Measurements from ENCODE around the gene POLR1B.
A peak's percentile ranks its signal among the peaks of the same experiment; 100 is the strongest.

The POLR1B gene

DNA sequence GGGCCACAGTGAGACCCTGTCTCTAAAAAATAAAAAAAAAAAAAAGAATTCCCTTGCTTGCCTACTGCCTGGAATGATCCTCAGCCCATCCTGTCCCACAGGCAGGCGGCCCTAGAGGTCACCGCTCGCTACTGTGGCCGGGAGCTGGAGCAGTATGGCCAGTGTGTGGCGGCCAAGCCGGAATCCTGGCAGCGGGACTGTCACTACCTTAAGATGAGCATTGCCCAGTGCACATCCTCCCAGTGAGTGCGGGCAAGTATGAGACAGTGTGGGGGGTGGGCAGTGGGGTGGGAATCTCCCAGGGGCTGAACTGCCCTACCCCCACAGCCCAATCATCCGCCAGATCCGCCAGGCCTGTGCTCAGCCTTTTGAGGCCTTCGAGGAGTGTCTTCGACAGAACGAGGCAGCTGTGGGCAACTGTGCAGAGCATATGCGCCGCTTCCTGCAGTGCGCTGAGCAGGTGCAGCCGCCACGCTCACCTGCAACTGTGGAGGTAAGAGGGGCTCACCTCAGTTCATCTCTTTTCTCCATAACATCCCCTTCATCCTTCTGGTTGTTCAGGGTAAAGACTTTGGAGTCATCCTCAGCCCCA, 43.7 kb downstream of the POLR1B start:
- no peak for DNase-seq
- TF ChIP-seq, protein P1, sequence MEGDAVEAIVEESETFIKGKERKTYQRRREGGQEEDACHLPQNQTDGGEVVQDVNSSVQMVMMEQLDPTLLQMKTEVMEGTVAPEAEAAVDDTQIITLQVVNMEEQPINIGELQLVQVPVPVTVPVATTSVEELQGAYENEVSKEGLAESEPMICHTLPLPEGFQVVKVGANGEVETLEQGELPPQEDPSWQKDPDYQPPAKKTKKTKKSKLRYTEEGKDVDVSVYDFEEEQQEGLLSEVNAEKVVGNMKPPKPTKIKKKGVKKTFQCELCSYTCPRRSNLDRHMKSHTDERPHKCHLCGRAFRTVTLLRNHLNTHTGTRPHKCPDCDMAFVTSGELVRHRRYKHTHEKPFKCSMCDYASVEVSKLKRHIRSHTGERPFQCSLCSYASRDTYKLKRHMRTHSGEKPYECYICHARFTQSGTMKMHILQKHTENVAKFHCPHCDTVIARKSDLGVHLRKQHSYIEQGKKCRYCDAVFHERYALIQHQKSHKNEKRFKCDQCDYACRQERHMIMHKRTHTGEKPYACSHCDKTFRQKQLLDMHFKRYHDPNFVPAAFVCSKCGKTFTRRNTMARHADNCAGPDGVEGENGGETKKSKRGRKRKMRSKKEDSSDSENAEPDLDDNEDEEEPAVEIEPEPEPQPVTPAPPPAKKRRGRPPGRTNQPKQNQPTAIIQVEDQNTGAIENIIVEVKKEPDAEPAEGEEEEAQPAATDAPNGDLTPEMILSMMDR (IDR thresholded peaks at IDR 0.05; ENCODE audit: low read depth, low read length): no peak
- Histone ChIP-seq H3K27ac (no peak overlapping the region), H3K4me3 (ENCODE audit: low read depth, low read length) (no peak overlapping the region), H3K27me3 (ENCODE audit: insufficient read depth, low read depth, severe bottlenecking) (no peaks in the 10 kb centered on the region), H3K36me3 (peaks cover 4% of the 10 kb centered on the region; the same call in 1 of the 2 replicates), H3K9me3 (ENCODE audit: severe bottlenecking) (no peaks in the 10 kb centered on the region)

DNA sequence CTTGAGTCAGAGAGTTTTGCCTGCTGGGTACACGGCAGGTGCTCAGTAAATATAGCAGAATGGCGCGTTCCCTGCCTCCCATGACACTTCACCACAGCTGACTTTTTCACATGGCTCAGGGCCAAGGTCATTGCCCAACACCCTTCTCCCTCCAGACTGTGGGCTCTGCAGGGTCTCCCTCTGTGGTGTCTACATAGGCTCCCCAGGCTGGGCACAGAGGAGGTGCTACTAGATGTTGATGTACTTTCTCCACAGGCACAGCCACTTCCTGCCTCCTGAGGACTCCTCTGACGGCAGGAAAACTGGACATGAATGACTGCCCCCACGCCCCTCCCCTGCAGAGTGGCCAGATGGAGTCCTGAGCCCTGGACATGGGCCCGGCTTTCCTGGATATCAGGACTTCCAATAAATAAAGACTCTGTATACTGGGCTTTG, 46.4 kb downstream of the POLR1B start:
- peaks cover 5% of the 10 kb centered on the region for H3K9me3 ChIP-seq (ENCODE audit: severe bottlenecking)
- no peak overlapping the region for H3K4me3 ChIP-seq (ENCODE audit: low read depth, low read length)
- no peaks in the 10 kb centered on the region for H3K27me3 ChIP-seq (ENCODE audit: insufficient read depth, low read depth, severe bottlenecking)
- peak; percentile 78 for DNase-seq
- TF ChIP-seq, protein P1 (IDR thresholded peaks at IDR 0.05; ENCODE audit: low read depth, low read length): no peak
- H3K27ac ChIP-seq: peak overlapping the region; percentile 78
- peaks cover 6% of the 10 kb centered on the region for H3K36me3 ChIP-seq

- Histone ChIP-seq H3K9me3 (ENCODE audit: severe bottlenecking) (peaks cover 5% of the 10 kb centered on the region), H3K27ac (peak overlapping the region; percentile 21), H3K27me3 (ENCODE audit: insufficient read depth, low read depth, severe bottlenecking) (no peaks in the 10 kb centered on the region), H3K36me3 (peaks cover 6% of the 10 kb centered on the region), H3K4me3 (ENCODE audit: low read depth, low read length) (no peak overlapping the region)
- DNase-seq: no peak
- TF ChIP-seq, protein P1 (IDR thresholded peaks at IDR 0.05; ENCODE audit: low read depth, low read length): no peak
These were observed 49.1 kb downstream of the POLR1B start for GRCh38 chr2:112591413-112591812.

DNA sequence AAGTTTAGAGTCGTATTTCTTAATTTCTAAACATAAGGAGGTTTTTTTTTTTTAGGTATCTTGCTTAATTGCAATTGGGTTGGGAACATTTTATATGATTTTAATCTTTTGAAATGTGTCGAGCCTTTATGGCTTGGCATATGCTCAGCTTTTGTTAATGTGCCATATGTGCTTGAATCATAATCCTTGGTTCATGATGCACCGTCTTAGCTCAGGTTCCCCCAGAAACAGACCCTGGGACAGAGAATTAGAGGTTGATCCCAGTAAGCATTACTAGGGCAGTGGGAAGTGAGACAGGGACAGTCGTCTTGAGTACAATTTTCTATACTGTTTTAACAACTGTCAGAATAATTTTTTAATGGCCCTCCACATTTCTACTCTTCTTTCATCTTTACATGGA, 51.5 kb downstream of the POLR1B start:
- Histone ChIP-seq H3K27ac (peak overlapping the region; percentile 86), H3K36me3 (peaks cover 6% of the 10 kb centered on the region), H3K4me3 (ENCODE audit: low read depth, low read length) (peak overlapping the region; percentile 19; the same call in 1 of the 2 replicates), H3K27me3 (ENCODE audit: insufficient read depth, low read depth, severe bottlenecking) (no peaks in the 10 kb centered on the region), H3K9me3 (ENCODE audit: severe bottlenecking) (peaks cover 5% of the 10 kb centered on the region)
- TF ChIP-seq, protein P1 (IDR thresholded peaks at IDR 0.05; ENCODE audit: low read depth, low read length): no peak
- DNase-seq: peak; percentile 60

DNA sequence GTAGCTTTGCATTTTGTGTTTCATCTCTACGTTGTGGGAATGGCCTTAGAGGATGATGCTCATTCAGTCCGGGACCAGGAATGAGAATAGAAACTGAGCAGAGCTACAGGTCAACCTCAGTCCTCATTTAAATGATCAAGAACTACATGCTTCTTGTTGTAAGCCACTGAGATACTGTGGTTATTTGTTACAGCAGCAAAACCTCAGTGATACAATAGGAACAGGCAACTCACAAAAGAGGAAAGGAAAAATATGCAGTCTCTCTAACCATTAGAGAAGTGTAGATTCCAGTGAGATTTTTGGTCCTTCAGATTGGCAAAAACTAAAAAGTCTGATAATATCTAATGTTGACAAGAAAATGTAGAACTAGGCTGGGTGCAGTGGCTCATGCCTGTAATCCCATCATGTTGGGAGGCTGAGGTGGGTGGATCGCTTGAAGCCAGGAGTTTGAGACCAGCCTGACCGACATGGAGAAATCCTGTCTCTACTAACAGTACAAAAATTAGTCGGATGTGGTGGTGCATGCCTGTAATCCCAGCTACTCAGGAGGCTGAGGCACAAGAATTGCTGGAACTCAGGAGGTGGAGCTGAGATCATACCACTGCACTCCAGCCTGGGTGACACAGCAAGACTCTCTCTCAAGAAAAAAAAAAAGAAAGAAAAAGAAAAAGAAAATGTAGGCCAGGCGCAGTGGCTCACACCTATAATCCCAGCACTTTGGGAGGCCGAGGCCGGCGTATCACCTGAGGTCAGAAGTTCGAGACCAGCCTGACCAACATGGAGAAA, 55.5 kb downstream of the POLR1B start:
- Histone ChIP-seq H3K9me3 (ENCODE audit: severe bottlenecking) (peaks cover 3% of the 10 kb centered on the region), H3K4me3 (ENCODE audit: low read depth, low read length) (no peak overlapping the region), H3K27me3 (ENCODE audit: insufficient read depth, low read depth, severe bottlenecking) (no peaks in the 10 kb centered on the region), H3K36me3 (peaks cover 1% of the 10 kb centered on the region), H3K27ac (no peak overlapping the region)
- no peak for DNase-seq
- TF ChIP-seq, protein P1 (IDR thresholded peaks at IDR 0.05; ENCODE audit: low read depth, low read length): no peak

Data from WERI-Rb-1 (cell line).